Tibial nerve (tissue), 4 donors: ENCODE results near the gene NUP210. TPM values are rescaled to one million over a fixed set of nuclear protein-coding genes. Genes with fewer than 3 reads are reported as not detected.

ENCODE experiments used
- DNase-seq, 2 donors: peaks; one replicate each; pipeline ENCODE4 v3.0.0-alpha.2; 2019; ENCODE audit warnings: low spot score in 2 of 2
- H3K27ac ChIP-seq, 4 donors: fragments of 200-600 bp; sonication (generic) in 3 of 4; one replicate each; pipeline ENCODE4 v1.5.1; 2017 to 2019; ENCODE audit warnings: mild to moderate bottlenecking in 1 of 4
- H3K27me3 ChIP-seq, 2 donors: fragments of 200-600 bp; sonication (generic) in 1 of 2; one replicate each; pipeline versions ENCODE4 v1.5.1 to v1.6.0; 2017 to 2019
- H3K36me3 ChIP-seq, 3 donors: fragments of 200-600 bp; sonication (generic); one replicate each; pipeline ENCODE4 v1.5.1; 2018 to 2019
- H3K4me1 ChIP-seq, 4 donors: fragments of 200-600 bp; sonication (generic) in 3 of 4; one replicate each; pipeline ENCODE4 v1.5.1; 2017 to 2019
- H3K4me3 ChIP-seq, 4 donors: fragments of 200-600 bp; sonication (generic) in 3 of 4; one replicate each; pipeline ENCODE4 v1.5.1; 2017 to 2019; ENCODE audit warnings: mild to moderate bottlenecking in 1 of 4, moderate library complexity in 1 of 4
- H3K9me3 ChIP-seq, 4 donors: fragments of 200-600 bp; sonication (generic) in 3 of 4; one replicate each; pipeline ENCODE4 v1.5.1; 2017 to 2019
- EP300 ChIP-seq, 2 donors: sonication (generic); formaldehyde crosslinking; IDR thresholded peaks; one replicate each; pipeline ENCODE4 v1.6.1; 2017; ENCODE audit warnings: antibody characterized with exemption in 2 of 2, mild to moderate bottlenecking in 1 of 2
- POLR2A ChIP-seq, 2 donors: fragments of 450-650 bp; IDR thresholded peaks; one replicate each; pipeline ENCODE4 v1.6.1; 2017; ENCODE audit warnings: antibody characterized with exemption in 2 of 2, mild to moderate bottlenecking in 2 of 2, moderate library complexity in 2 of 2
- WGBS, 2 donors: methylation state at CpG; one replicate each; pipeline ENCODE4 v1.1.5; 2018; 5-methylcytosine and 5-hydroxymethylcytosine counted together
- total RNA-seq, 4 donors: library from RNA; depleted of rRNA; stranded (reverse); fragments of >200 nt; gene quantifications; one replicate each; pipeline ENCODE4 v1.1.0, GENCODE V29; 2016
- TF ChIP-seq, protein P1 (sequence below), 5 experiments: fragments of 200-600 bp in 3 of 5; fragments of 450-650 bp in 2 of 5; sonication (generic) in 3 of 5; IDR thresholded peaks; one replicate each; pipeline ENCODE4 v1.5.1; 2016 to 2019; ENCODE audit warnings: antibody characterized with exemption in 5 of 5, mild to moderate bottlenecking in 3 of 5, moderate library complexity in 2 of 5

Gene NUP210
- total RNA-seq, 4 donors from 2014 or later = 1.3 to 9.3 (median 2.0) TPM

DNA sequence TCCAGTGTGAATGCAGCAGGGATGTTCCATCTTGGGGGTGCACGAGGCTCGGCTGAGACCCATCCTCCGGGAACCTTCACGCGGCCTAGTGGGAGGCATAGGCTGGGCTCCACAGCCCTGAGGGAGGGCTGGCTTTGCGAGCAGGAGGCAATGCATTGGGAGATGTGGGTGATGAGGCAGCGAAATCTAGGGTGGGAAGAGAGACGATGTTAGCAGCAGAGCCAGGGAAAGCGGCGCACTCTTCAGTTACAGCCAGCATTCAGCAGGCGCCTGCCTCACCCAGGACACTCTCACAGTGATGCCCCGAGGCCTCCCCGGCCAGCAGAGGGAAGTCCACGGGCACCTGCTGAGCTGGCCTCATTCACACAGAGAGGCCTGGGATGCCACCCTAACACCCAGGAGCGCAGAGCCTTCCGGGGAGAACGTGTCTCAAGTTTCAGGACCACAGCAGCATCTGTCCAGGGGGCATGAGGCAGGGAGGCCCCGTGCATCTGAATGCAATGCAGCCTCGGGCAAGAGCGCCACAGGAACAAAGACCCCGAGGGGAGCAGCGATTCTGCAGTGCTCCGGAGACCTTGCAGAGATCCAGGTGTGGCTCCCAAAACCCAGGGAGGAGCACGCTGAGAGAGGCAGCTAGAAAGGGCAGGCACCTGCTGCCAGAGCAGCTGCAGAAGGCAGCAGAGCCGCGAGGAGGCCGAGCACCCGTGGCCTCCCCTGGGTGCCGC lies 102.4 kb downstream of the NUP210 start:
- H3K27ac ChIP-seq = peak overlapping the region in 1 of 4 donors; percentile 29
- no peaks in the 10 kb centered on the region for H3K27me3 ChIP-seq
- no peaks in the 10 kb centered on the region for H3K9me3 ChIP-seq
- no peak for DNase-seq
- no peak overlapping the region for H3K4me3 ChIP-seq
- peaks cover 0 to 54% (median 3%) of the 10 kb centered on the region in 3 donors for H3K36me3 ChIP-seq
- WGBS, 2 donors = 79 to 80% methylated on average over 21 to 25 of the region's 29 CpGs
- peaks cover 0 to 16% (median 0%) of the 10 kb centered on the region in 4 donors for H3K4me1 ChIP-seq
- TF ChIP-seq POLR2A (IDR thresholded peaks at IDR 0.05) (no peak), EP300 (IDR thresholded peaks at IDR 0.05) (no peak)
- TF ChIP-seq, protein P1, sequence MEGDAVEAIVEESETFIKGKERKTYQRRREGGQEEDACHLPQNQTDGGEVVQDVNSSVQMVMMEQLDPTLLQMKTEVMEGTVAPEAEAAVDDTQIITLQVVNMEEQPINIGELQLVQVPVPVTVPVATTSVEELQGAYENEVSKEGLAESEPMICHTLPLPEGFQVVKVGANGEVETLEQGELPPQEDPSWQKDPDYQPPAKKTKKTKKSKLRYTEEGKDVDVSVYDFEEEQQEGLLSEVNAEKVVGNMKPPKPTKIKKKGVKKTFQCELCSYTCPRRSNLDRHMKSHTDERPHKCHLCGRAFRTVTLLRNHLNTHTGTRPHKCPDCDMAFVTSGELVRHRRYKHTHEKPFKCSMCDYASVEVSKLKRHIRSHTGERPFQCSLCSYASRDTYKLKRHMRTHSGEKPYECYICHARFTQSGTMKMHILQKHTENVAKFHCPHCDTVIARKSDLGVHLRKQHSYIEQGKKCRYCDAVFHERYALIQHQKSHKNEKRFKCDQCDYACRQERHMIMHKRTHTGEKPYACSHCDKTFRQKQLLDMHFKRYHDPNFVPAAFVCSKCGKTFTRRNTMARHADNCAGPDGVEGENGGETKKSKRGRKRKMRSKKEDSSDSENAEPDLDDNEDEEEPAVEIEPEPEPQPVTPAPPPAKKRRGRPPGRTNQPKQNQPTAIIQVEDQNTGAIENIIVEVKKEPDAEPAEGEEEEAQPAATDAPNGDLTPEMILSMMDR (IDR thresholded peaks at IDR 0.05) = no peak

DNA sequence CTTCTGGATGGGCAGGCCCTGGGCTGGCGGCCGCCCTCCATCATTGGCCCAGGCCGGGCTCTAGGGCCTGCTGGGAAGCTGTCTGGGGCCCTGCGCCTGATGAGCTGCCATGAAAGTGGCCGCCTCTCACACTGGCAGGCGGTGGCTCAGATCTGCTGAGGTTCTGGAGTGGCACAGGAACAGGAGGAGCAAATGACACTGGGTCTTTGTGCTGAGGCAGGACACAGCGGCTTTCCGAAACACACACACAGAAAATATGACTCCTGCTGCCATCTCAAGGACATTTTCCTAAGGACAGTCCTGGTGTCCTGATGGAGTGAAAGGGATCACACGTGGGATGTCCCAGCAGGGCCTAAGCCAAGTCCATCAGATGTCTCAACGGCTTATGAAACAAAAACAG lies 103.5 kb downstream of the NUP210 start:
- no peak overlapping the region for H3K27ac ChIP-seq
- H3K4me1 ChIP-seq = peaks cover 0 to 16% (median 0%) of the 10 kb centered on the region in 4 donors
- H3K9me3 ChIP-seq = no peaks in the 10 kb centered on the region
- no peak overlapping the region for H3K4me3 ChIP-seq
- DNase-seq = no peak
- peaks cover 0 to 44% (median 3%) of the 10 kb centered on the region in 3 donors for H3K36me3 ChIP-seq
- 62 to 72% methylated on average over 10 of the region's 10 CpGs for WGBS, 2 donors
- TF ChIP-seq, protein P1 (IDR thresholded peaks at IDR 0.05) = no peak
- TF ChIP-seq POLR2A (IDR thresholded peaks at IDR 0.05) (no peak), EP300 (IDR thresholded peaks at IDR 0.05) (no peak)
- H3K27me3 ChIP-seq = no peaks in the 10 kb centered on the region

DNA sequence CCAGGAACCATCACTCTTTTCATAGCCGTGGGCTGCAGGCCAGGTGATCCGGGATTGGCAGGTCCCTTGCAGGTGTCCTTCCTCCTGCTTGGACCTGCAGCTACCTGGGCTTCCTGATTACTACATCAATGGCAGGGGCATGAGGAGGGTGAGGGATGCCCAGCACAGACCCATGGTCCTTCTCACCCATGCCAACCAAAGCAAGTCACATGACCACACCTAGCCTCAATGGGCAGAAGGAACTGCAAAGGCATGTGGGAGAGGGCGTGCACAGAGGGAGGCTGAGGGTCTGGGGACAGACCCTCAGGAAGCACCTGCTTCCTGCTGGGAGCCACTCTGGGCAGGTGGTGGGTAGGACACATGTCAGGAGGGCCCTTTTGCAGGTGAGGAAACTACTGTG lies 105.2 kb downstream of the NUP210 start:
- Histone ChIP-seq H3K36me3 (peaks cover 0 to 37% (median 3%) of the 10 kb centered on the region in 3 donors), H3K9me3 (no peaks in the 10 kb centered on the region), H3K27ac (no peak overlapping the region), H3K4me3 (no peak overlapping the region), H3K27me3 (no peaks in the 10 kb centered on the region), H3K4me1 (peaks cover 0 to 16% (median 0%) of the 10 kb centered on the region in 4 donors)
- WGBS, 2 donors = 82 to 100% methylated on average over 3 of the region's 3 CpGs
- no peak for DNase-seq
- no peak for TF ChIP-seq POLR2A (IDR thresholded peaks at IDR 0.05)
- TF ChIP-seq, protein P1 (IDR thresholded peaks at IDR 0.05) = no peak
- no peak for TF ChIP-seq EP300 (IDR thresholded peaks at IDR 0.05)

DNA sequence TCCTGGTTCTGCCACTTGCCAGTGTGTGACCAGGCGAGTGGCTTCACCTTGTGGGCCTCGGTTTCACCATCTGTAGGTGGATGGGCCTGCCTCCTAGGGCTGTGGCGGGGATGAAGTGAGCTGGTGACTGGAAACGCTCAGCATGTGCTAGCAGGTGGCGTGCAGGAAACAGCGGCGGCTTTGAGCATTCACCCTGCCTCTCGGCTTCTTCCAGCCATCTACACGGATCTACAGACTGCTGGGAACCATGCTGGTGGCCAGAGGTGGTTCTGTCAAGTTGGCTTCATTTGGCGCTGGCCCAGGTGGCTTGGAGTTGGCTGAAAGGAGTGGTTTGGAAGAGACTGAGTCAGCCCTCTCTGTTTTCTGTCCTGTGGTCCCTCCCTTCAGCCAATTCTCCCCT lies 106.3 kb downstream of the NUP210 start:
- WGBS, 2 donors = 93 to 95% methylated on average over 7 to 10 of the region's 10 CpGs
- no peak for DNase-seq
- H3K27ac ChIP-seq = no peak overlapping the region
- no peaks in the 10 kb centered on the region for H3K27me3 ChIP-seq
- TF ChIP-seq POLR2A (IDR thresholded peaks at IDR 0.05) = no peak
- TF ChIP-seq EP300 (IDR thresholded peaks at IDR 0.05) = no peak
- TF ChIP-seq, protein P1 (IDR thresholded peaks at IDR 0.05) = no peak
- peaks cover 0 to 11% (median 0%) of the 10 kb centered on the region in 4 donors for H3K4me1 ChIP-seq
- H3K36me3 ChIP-seq = peaks cover 0 to 27% (median 1%) of the 10 kb centered on the region in 3 donors
- H3K9me3 ChIP-seq = no peaks in the 10 kb centered on the region
- H3K4me3 ChIP-seq = no peak overlapping the region

DNA sequence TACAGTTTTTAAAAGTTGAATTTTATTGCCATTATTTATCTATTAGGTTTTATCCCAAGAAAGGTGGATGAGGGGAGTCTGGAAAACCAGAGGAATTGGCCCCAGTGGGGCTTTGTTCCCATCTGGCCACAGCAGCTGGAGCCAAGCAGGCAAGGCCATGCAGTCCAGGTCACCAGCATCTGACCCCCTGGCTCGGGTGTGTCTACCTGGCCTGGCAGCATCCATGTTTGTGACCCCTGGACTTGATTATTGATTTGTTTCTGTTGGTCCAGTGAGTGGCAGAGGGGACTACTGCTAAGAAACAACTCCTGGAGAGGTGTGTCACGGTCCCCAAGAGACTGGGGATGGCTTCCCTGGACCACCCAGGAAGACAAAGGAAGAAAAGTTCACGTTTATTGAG lies 111.1 kb downstream of the NUP210 start:
- Histone ChIP-seq H3K9me3 (no peaks in the 10 kb centered on the region), H3K36me3 (peaks cover 0 to 4% (median 0%) of the 10 kb centered on the region in 3 donors), H3K27ac (no peak overlapping the region), H3K27me3 (no peaks in the 10 kb centered on the region), H3K4me3 (no peak overlapping the region), H3K4me1 (no peaks in the 10 kb centered on the region)
- no peak for DNase-seq
- WGBS, 2 donors = 70 to 83% methylated on average over 3 of the region's 3 CpGs
- TF ChIP-seq POLR2A (IDR thresholded peaks at IDR 0.05) (no peak), EP300 (IDR thresholded peaks at IDR 0.05) (no peak)
- TF ChIP-seq, protein P1 (IDR thresholded peaks at IDR 0.05) = no peak
